Body of pancreas (tissue), 4 donors: ENCODE results near the gene ME1. TPM values are rescaled to one million over a fixed set of nuclear protein-coding genes. Genes with fewer than 3 reads are reported as not detected.

Source experiments
- ATAC-seq: fragments of 150-250 bp; one replicate; pipeline ENCODE4 v1.9.1; 2016
- DNase-seq, 4 donors: peaks; one replicate each; pipeline ENCODE4 v3.0.0-alpha.2; 2019
- H3K27ac ChIP-seq, 4 donors: fragments of 200-600 bp; sonication (generic); 1 replicate in 3 of 4; 2 replicates in 1 of 4; pipeline versions ENCODE4 v1.5.1 to v1.6.1; 2016 to 2019; ENCODE audit warnings: mild to moderate bottlenecking in 1 of 4, mixed read lengths in 1 of 4, moderate library complexity in 1 of 4
- H3K27me3 ChIP-seq, 2 donors: fragments of 200-600 bp; sonication (generic); one replicate each; pipeline ENCODE4 v1.6.0; 2016; ENCODE audit warnings: mild to moderate bottlenecking in 1 of 2
- H3K36me3 ChIP-seq, 2 donors: fragments of 200-600 bp; sonication (generic); replicated peaks in 1 of 2; 2 replicates each; pipeline ENCODE4 v1.5.1; 2016; ENCODE audit warnings: low read depth in 2 of 2; ENCODE audit not compliant: insufficient read depth in 1 of 2
- H3K4me1 ChIP-seq: fragments of 200-600 bp; sonication (generic); one replicate; pipeline ENCODE4 v1.6.0; 2016
- H3K4me3 ChIP-seq, 2 donors: fragments of 200-600 bp; sonication (generic); 1 replicate in 1 of 2; 2 replicates in 1 of 2; pipeline ENCODE4 v1.5.1; 2016 to 2019
- H3K9me3 ChIP-seq, 3 donors: fragments of 200-600 bp; sonication (generic); 1 replicate in 2 of 3; 2 replicates in 1 of 3; pipeline ENCODE4 v1.5.1; 2016
- CTCF ChIP-seq, 7 experiments: fragments of 450-650 bp in 4 of 7; fragments of 200-600 bp in 3 of 7; sonication (generic) in 3 of 7; IDR thresholded peaks; one replicate each; pipeline ENCODE4 v1.5.1; 2016 to 2019; ENCODE audit warnings: antibody characterized with exemption in 7 of 7
- POLR2A ChIP-seq, 3 donors: fragments of 450-650 bp; IDR thresholded peaks; one replicate each; pipeline ENCODE4 v1.6.1; 2016; ENCODE audit warnings: antibody characterized with exemption in 3 of 3, mild to moderate bottlenecking in 2 of 3
- WGBS, 2 donors: methylation state at CpG; one replicate each; pipeline ENCODE4 v1.1.5; 2017; 5-methylcytosine and 5-hydroxymethylcytosine counted together
- intact Hi-C: fragments of 100-400 bp; cut with DNase I; formaldehyde crosslinking; loops from one replicate; pipeline ENCODE4 v1.15.1; 2023
- total RNA-seq, 2 donors: library from RNA; depleted of rRNA; stranded (reverse); fragments of >200 nt; gene quantifications; one replicate each; pipeline ENCODE4 v1.1.0, GENCODE V29; 2016

ME1 gene
- total RNA-seq, 2 donors from 2014 or later: 7.9 to 10.4 TPM

GRCh38 chr6:83309344-83309743 is 121.5 kb downstream of the ME1 start:
- Histone ChIP-seq H3K27ac (no peak overlapping the region), H3K36me3 (no peaks in the 10 kb centered on the region), H3K27me3 (no peaks in the 10 kb centered on the region), H3K4me3 (no peak overlapping the region), H3K4me1 (no peaks in the 10 kb centered on the region), H3K9me3 (no peaks in the 10 kb centered on the region)
- WGBS, 2 donors: 70 to 78% methylated on average over 1 of the region's 1 CpG
- intact Hi-C loops: no loop called here
- no peak for TF ChIP-seq CTCF (IDR thresholded peaks at IDR 0.05)
- TF ChIP-seq POLR2A (IDR thresholded peaks at IDR 0.05): no peak
- ATAC-seq (no peak), DNase-seq (no peak)

DNA sequence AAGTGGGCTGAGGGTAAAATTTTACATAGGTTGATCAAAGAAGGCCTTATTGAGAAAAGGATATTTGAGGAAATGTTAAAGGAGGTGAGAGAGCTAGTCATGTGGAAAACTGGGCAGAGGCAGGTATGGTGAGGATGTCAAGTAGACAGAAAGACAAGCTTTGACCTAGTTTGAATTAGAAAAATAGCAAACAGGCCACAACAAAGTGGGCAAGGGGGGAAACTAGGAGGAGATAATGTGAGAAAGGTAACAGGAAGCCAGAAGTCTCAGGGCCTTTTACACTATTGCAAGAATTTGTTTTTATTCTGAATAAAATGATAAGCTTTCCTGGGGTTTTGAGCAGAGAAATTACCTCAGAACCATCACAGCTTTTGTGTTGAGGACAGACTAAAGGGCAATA is 122.0 kb downstream of the ME1 start:
- intact Hi-C loops: no loop called here
- ATAC-seq (no peak), DNase-seq (no peak)
- Histone ChIP-seq H3K9me3 (no peaks in the 10 kb centered on the region), H3K4me1 (no peaks in the 10 kb centered on the region), H3K27me3 (no peaks in the 10 kb centered on the region), H3K27ac (no peak overlapping the region), H3K4me3 (no peak overlapping the region), H3K36me3 (no peaks in the 10 kb centered on the region)
- TF ChIP-seq CTCF (IDR thresholded peaks at IDR 0.05) (no peak), POLR2A (IDR thresholded peaks at IDR 0.05) (no peak)

GRCh38 chr6:83307849-83308248 is 123.0 kb downstream of the ME1 start:
- no peaks in the 10 kb centered on the region for H3K36me3 ChIP-seq
- no peaks in the 10 kb centered on the region for H3K9me3 ChIP-seq
- ATAC-seq: no peak
- 63 to 73% methylated on average over 1 of the region's 1 CpG for WGBS, 2 donors
- no peaks in the 10 kb centered on the region for H3K27me3 ChIP-seq
- H3K4me3 ChIP-seq: no peak overlapping the region
- TF ChIP-seq CTCF (IDR thresholded peaks at IDR 0.05): no peak
- TF ChIP-seq POLR2A (IDR thresholded peaks at IDR 0.05): no peak
- no peak for DNase-seq
- intact Hi-C loops: no loop called here
- H3K27ac ChIP-seq: no peak overlapping the region
- H3K4me1 ChIP-seq: no peaks in the 10 kb centered on the region

GRCh38 chr6:83303426-83303825 is 127.4 kb downstream of the ME1 start:
- WGBS, 2 donors: 48 to 50% methylated on average over 1 of the region's 1 CpG
- intact Hi-C loops: no loop called here
- Histone ChIP-seq H3K4me3 (no peak overlapping the region), H3K4me1 (no peaks in the 10 kb centered on the region), H3K9me3 (no peaks in the 10 kb centered on the region), H3K36me3 (no peaks in the 10 kb centered on the region), H3K27me3 (no peaks in the 10 kb centered on the region), H3K27ac (no peak overlapping the region)
- ATAC-seq: no peak
- no peak for DNase-seq
- TF ChIP-seq POLR2A (IDR thresholded peaks at IDR 0.05): no peak

DNA sequence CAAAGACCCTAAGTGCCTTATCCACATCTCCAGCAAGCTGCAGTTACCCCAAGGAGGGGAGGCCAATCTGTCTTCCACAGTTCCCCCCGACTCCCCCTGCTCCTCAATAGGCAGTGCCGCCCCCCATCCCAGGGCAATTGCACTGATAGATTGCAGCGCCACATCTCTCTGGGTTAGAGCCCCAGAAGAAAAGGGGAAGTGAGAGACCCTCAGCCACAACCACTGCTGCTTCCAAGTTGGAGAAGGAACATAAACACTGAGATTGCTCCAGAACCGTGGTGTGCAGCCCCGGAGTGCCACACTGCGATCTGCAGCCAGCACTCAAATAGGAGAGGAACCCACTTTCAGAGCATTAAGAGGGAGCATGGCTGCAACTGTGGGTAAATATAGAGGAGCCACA is 136.2 kb downstream of the ME1 start:
- ATAC-seq: no peak
- no peaks in the 10 kb centered on the region for H3K36me3 ChIP-seq
- DNase-seq: no peak
- no peak overlapping the region for H3K27ac ChIP-seq
- H3K27me3 ChIP-seq: no peaks in the 10 kb centered on the region
- H3K9me3 ChIP-seq: no peaks in the 10 kb centered on the region
- no peaks in the 10 kb centered on the region for H3K4me1 ChIP-seq
- intact Hi-C loops: no loop called here
- H3K4me3 ChIP-seq: no peak overlapping the region
- 70 to 80% methylated on average over 5 of the region's 6 CpGs for WGBS, 2 donors
- TF ChIP-seq CTCF (IDR thresholded peaks at IDR 0.05) (no peak), POLR2A (IDR thresholded peaks at IDR 0.05) (no peak)
